ENCODE measurements around the gene ZNRD2. TPM values are rescaled to one million over a fixed set of nuclear protein-coding genes. Genes with fewer than 3 reads are reported as not detected.
A peak's percentile ranks its signal among the peaks of the same experiment; 100 is the strongest.

Gene ZNRD2
- total RNA-seq, 2 donors from 2014 or later, result 24.6 to 35.0 TPM

GRCh38 chr11:65552388-65552951 is 17.8 kb upstream of the ZNRD2 start:
- ATAC-seq, result no peak
- no peak for DNase-seq
- intact Hi-C loops (cut with DNase I), result no loop called here

- intact Hi-C loops (cut with DNase I), result no loop called here
- ATAC-seq (no peak), DNase-seq (no peak)
Observed at GRCh38 chr11:65553301-65554001, 16.8 kb upstream of the ZNRD2 start.

- no peak for ATAC-seq
- no peak for DNase-seq
- intact Hi-C loops (cut with DNase I), result no loop called here
Observed at GRCh38 chr11:65554057-65554818, 16.0 kb upstream of the ZNRD2 start.

GRCh38 chr11:65554842-65555430 is 15.3 kb upstream of the ZNRD2 start:
- ATAC-seq (no peak), DNase-seq (no peak)
- intact Hi-C loops (cut with DNase I), result no loop called here

GRCh38 chr11:65555693-65556231 is 14.5 kb upstream of the ZNRD2 start:
- ATAC-seq (peak in 1 of 2 donors; percentile 46), DNase-seq (peak; percentile 82)
- intact Hi-C loops (cut with DNase I), result no loop called here

- ATAC-seq (no peak), DNase-seq (no peak)
- intact Hi-C loops (cut with DNase I), result no loop called here
Observed at GRCh38 chr11:65556470-65557279, 13.6 kb upstream of the ZNRD2 start.

- intact Hi-C loops (cut with DNase I), result no loop called here
- peak in 1 of 2 donors; percentile 12 for ATAC-seq
- no peak for DNase-seq
Observed at GRCh38 chr11:65557280-65558001, 12.8 kb upstream of the ZNRD2 start.

GRCh38 chr11:65558002-65558929 is 12.0 kb upstream of the ZNRD2 start, which contains the start of gene LTBP3:
Gene LTBP3, minus strand, starts transcription at chr11:65558359. Its CDS starts 400 bp downstream, at chr11:65557959.
- peak; percentile 84 to 89 for ATAC-seq
- DNase-seq, result peak; percentile 85
- intact Hi-C loops (cut with DNase I), result no loop called here

GRCh38 chr11:65558930-65559509 is 11.3 kb upstream of the ZNRD2 start:
- ATAC-seq, result peak; percentile 63 to 74
- DNase-seq, result peak; percentile 81

GRCh38 chr11:65559535-65559934 is 10.7 kb upstream of the ZNRD2 start:
- DNase-seq (no peak), ATAC-seq (no peak)
- intact Hi-C loops (cut with DNase I), result no loop called here

More at GRCh38 chr11:65558930-65559509, 11.3 kb upstream of the ZNRD2 start:
- intact Hi-C loops (cut with DNase I), result no loop called here

GRCh38 chr11:65559951-65560537 is 10.2 kb upstream of the ZNRD2 start:
- DNase-seq (no peak), ATAC-seq (peak in 1 of 2 donors; percentile 11)
- intact Hi-C loops (cut with DNase I), result no loop called here

GRCh38 chr11:65560555-65561418 is 9.5 kb upstream of the ZNRD2 start:
- intact Hi-C loops (cut with DNase I), result no loop called here
- peak; percentile 59 for DNase-seq

GRCh38 chr11:65562020-65562419 is 8.3 kb upstream of the ZNRD2 start:
- intact Hi-C loops (cut with DNase I), result no loop called here
- no peak for ATAC-seq
- no peak for DNase-seq

More at GRCh38 chr11:65560555-65561418, 9.5 kb upstream of the ZNRD2 start:
- peak in 1 of 2 donors; percentile 4 for ATAC-seq

- no peak for DNase-seq
- intact Hi-C loops (cut with DNase I), result no loop called here
- ATAC-seq, result no peak
Observed at GRCh38 chr11:65562788-65563187, 7.5 kb upstream of the ZNRD2 start.

GRCh38 chr11:65563601-65564000 is 6.7 kb upstream of the ZNRD2 start:
- intact Hi-C loops (cut with DNase I), result no loop called here
- ATAC-seq (no peak), DNase-seq (no peak)
